GM03348 (cell line): ENCODE data around the gene SLC7A11.

Experiments
- DNase-seq: peaks from one replicate; pipeline ENCODE4 v3.0.0; 2012; ENCODE audit warnings: low spot score

Gene SLC7A11

GRCh38 chr4:138161351-138161750, 80.8 kb downstream of the SLC7A11 start:
- no peak for DNase-seq

- DNase-seq: peak; percentile 49
Measured at GRCh38 chr4:138158746-138159297, 83.3 kb downstream of the SLC7A11 start.

- DNase-seq: no peak
Measured at GRCh38 chr4:138140879-138141278, 101.3 kb downstream of the SLC7A11 start.

- no peak for DNase-seq
Measured at GRCh38 chr4:138138774-138139173, 103.4 kb downstream of the SLC7A11 start.

GRCh38 chr4:138135610-138136009, 106.5 kb downstream of the SLC7A11 start:
- DNase-seq: no peak

- no peak for DNase-seq
Measured at GRCh38 chr4:138118270-138118669, 123.9 kb downstream of the SLC7A11 start.

GRCh38 chr4:138115053-138115452, 127.1 kb downstream of the SLC7A11 start:
- DNase-seq: no peak

- no peak for DNase-seq
Measured at GRCh38 chr4:138114434-138114833, 127.7 kb downstream of the SLC7A11 start.
